ENCODE results near the gene PRSS36.
"Not testable (repeated sequence)": the region's sequence is repeated elsewhere in the genome, so short reads cannot be mapped to it uniquely, and the experiment has no call there.

Gene PRSS36

DNA sequence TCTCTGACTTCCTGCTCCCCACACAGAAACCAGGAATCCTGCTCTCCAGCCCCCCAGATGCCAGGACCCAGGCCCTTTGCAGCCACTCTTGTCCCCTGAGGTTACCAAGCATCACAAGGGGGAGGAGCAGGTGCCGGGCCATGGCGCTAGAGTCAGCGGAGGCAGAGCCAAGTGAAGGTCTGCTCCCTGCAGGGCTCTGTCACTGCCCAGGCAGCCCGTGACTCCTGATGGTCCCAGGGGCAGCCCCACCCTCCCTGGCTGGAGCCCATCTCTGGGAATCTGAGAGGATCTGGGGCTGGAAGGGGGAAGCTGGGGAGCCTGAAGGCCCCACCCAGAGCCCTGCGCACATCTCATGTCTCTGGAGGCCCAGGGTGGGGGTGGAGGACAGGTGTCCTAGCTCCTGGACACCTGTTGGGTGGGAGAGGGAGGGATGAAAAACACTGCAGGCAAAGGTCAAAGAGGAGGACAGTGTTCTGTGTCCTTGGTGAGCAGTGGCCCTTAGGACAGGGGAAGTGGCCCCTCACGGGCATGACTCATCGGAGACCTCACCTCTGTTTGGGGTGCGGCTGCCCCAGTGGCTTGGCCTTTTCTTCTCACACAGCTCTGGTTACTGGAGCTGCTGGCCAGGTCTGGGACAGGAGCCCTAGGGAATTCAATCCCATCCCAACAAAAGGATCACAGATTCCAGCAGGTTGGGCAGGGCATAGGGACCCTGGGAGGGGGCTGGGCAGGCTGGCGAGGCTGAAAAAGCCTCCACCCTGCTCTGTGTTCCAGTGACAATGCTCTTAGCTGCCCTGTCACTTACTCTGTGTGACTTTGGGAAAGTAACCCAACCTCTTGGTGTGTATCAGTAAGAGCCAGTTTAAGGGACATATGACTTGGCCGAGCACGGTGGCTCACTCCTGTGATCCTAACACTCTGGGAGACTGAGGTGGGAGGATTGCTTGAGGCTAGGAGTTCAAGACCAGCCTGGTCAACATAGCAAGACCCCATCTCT, at the start of gene PRSS36:
TSS of gene PRSS36 (minus strand) at position 173 of the 997 bp plus-strand sequence. CDS start at position 142, 31 bp downstream.
- DNase-seq = no peak

DNA sequence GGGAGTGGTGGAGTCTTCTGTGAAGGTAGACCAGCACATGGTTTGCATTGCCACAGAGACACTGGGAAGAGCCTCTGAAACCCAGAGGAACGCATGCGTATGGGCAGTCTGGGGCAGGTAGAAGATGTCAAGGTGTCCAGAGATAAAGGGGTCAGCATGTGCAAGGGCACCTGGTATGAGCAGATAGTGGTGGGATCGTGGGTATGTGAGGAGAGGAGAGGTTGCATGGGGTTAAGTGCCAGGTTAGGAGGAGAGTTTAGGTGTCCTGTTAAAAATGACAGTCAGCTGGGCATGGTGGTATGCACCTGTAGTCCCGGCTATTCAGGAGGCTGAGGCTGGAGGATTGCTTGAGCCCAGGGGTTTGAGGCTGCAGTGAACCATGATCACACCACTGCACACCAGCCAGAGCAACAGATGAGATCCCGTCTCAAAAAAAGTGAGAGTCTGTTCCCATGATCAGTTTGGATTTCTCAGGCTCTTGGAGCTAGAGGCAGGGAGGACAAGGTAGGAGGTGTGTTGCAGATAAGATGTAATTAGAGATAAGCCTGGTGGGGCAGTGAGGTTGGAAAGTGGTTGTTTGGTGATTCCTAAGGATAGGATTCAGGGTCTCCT, 49.7 kb upstream of the PRSS36 start:
- DNase-seq = no peak

DNA sequence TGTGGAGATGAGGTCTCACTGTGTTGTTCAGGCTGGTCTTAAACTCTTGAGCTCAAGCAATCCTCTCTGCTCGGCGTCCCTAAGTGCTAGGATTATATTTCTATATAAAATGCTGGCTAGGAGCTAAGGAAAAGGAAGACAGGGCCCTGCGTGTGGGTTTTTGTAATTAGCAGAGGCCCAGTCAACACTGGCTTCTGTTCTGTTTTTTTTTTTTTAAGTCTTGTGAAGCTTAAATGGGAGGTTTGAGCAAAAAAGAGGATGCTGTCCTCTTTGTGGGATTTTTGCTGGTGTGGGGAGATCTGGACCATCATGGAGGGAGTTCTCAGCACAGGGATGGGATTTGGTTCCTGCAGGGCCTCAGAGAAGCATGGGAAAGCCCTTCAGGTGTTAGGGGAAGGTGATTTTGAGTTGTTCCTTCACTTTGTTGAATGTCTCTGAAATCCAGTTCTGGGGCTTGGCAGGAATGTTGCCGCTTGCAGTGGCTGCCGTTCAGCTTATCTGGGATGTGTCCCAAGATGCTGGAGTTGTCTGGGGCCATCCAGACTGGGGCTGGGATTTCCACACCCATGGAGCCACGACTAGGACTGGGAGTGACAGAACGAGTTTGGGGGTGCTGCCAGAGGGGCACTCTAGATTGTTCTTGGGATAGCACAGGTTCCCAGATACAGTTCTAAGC, 48.5 kb upstream of the PRSS36 start:
- DNase-seq = no peak

DNA sequence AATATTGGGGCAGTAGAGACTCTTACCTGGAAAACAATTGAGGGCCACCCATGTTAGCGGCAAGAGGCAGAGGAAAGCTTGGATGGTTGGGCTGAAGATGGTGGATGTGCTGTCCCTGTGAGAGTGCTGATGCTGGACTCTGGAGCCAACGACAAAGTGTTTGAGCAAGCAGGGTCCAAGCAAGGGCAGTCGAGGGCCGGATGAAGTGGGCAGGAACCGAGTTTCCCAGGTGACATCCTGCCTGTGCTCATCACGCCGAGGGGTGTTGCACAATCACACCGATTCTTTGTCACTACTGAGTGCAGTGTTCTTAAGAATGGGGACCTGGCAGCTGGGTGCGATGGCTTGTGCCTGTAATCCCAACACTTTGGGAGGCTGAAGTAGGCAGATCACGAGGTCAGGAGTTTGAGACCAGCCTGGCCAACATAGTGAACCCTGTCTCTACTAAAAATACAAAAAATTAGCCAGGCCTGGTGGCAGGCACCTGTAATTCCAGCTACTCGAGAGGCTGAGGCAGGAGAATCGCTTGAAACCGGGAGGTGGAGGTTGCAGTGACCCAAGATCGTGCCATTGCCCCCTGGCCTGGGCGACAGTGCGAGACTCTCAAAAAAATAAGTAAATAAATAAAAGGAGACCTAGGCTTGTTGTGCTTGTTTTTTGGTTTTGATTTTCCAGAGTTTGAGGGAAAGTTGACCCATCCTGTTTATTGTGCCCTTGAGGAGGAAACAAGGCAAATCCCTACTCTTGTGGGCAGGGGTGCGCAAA, 46.6 kb upstream of the PRSS36 start:
- DNase-seq = no peak

DNA sequence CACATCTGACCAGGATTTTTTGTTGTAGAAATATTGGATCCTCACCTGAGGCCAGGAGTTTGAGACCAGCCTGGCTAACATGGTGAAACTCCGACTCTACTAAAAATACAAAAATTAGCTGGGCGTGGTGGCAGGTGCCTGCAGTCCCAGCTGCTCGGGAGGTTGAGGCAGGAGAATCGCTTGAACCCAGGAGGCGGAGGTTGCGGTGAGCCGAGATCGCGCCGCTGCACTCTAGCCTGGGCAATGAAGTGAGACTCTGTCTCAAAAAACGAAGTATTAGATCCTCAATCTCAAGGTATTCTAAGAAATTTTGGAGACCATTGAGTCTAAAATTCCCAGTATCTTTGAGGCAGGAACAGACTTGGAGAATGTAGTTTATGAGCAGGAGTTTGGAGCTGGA, 46.0 kb upstream of the PRSS36 start:
- not testable (repeated sequence) for DNase-seq

DNA sequence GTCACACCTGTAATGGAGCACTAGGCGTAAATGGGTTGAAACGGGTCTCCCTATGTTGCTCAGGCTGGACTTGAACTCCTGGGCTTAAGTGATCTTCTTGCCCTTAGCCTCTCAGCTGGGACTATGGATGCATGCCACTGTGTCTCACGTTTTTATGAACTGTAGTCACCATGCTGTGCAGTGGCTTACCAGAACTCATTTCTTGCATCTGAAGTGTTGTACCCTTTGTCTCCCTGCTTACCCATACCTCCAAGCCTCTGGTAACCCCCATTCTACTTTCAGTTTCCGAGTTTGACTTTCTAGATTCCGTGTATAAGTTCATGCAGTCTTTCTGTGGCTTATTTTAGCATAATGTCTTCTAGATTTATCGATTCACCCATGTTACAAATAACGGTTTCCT, 45.0 kb upstream of the PRSS36 start:
- no peak for DNase-seq

DNA sequence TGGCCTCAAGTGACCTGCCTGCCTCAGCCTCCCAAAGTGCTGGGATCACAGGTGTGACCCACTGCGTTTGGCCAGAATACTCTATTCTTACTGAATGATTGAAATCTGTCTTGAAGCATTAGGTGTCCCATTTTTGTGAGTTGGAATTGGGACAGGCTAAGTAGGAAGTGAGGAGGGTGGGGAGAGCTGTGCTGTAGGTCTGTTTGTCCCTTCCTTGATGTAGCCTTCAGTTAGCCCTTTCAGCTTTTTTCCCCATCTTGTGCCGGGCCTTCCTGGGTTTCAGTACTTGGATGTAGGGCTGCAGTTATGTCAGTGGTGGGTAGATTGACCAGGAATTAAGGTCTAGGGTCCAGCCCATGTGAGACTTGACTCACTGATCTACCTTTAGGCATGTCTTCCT, 44.0 kb upstream of the PRSS36 start:
- no peak for DNase-seq

DNA sequence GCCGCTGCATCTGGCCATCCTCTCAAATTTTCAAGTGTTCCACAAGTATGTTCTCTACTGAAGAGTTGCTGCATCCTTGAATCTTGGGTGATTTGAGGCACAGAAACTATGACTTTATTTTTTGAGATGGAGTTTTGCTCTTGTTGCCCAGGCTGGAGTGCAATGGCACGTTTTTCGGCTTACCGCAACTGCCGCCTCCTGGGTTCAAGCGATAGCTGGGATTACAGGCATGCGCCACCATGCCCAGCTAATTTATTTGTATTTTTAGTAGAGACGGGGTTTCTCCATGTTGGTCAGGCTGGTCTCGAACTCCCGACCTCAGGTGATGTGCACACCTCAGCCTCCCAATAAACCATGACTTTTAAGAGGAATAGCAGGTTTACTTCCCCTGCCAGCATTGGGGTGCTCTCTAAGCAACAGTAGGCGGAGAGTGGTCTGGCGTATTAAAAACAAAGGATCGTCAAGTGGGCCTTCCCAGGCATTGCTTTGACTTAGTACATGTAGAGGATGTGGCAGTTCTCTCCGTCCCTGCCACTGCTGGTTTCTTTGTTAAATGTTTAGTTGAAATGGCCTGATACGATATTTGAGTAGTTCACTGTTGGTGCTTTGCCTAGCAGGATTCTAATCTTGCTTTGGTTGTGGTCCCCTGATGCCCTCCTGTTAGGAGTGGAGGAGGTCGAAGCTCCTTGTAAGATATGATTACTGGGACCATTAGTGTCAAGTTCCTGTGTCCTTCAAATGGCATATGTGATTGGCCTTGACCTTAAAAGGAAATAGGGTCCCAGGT, 43.2 kb upstream of the PRSS36 start:
- DNase-seq = no peak

DNA sequence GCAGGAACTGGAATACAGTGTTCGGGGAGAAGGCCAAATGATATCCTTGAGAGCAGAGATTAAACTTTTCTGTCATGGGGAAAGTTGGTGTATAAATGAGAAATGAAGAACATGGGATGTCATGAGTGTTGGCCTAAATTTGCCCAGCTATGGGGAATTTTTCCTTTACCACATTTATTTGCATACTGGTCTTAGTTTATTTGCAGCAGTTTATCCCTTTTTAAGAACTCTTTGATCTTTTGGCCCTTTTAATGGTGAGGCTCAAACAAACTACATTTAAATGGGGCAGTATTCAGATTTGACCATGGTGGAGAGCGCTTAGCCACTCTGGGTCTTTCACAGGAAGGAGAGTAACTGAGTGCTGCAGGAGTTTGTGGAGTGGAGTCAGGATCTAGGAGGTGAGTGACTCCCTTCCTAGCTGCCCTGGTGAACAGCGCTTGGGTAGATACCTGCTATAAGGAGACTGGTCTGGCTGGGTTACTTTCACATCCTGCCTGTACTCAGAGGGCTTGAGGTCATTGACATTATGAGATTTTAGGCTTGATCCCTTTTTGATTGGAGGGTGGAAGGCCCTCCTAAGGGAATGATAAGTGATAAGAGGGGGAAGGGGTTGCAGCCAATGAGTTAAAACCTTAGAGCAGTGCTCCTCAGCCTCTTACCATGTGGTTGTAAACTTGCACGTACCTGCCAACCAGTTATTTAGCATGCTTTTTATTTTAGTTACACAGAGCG, 42.0 kb upstream of the PRSS36 start:
- no peak for DNase-seq

DNA sequence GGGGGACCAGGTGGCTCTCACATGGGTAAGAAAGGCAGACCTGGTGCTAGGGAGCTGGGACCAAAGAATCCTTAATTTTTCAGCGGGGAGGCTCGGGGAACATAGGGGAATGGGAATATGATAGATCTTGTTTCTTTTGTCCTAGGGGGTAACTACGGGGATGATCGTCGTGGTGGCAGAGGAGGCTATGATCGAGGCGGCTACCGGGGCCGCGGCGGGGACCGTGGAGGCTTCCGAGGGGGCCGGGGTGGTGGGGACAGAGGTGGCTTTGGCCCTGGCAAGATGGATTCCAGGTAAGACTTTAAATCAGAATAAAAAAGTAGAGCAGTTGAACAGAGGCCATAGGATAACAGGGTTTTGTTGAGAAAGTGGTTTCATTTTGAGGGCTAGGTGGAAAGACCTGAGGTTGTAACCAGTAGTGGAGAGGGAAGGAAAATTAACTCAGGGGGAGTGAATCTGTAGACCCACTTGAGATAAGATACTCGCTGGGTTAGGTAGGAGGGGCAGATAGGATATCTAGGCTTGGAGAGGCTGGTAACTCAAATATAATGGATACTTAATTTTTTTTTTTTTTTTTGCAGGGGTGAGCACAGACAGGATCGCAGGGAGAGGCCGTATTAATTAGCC, 41.1 kb upstream of the PRSS36 start:
- no peak for DNase-seq

DNA sequence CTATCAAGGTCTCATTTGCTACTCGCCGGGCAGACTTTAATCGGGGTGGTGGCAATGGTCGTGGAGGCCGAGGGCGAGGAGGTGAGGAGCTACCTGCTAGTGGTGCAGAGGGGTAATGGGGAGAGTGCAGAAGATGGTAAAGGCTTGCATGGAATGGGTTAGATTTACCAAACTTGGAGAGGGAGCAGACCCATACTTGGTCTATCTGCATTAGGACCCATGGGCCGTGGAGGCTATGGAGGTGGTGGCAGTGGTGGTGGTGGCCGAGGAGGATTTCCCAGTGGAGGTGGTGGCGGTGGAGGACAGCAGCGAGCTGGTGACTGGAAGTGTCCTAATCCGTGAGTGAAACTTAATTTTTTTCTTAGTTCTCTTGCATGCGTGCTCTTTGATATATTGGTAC, 40.2 kb upstream of the PRSS36 start:
- DNase-seq = no peak

DNA sequence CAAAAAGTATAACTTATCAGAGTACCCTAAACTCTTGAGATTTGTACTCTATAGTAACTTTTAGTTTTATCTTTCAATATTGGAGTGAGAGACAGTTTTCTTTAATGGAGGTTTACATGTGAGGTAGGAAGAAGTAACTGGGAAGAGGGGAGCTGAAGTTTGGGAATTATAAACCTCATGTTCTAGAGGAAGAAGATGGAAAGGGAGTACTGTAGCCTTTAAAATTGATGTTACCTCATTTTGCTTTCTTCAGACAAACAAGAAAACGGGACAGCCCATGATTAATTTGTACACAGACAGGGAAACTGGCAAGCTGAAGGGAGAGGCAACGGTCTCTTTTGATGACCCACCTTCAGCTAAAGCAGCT, 39.5 kb upstream of the PRSS36 start:
- no peak for DNase-seq

DNA sequence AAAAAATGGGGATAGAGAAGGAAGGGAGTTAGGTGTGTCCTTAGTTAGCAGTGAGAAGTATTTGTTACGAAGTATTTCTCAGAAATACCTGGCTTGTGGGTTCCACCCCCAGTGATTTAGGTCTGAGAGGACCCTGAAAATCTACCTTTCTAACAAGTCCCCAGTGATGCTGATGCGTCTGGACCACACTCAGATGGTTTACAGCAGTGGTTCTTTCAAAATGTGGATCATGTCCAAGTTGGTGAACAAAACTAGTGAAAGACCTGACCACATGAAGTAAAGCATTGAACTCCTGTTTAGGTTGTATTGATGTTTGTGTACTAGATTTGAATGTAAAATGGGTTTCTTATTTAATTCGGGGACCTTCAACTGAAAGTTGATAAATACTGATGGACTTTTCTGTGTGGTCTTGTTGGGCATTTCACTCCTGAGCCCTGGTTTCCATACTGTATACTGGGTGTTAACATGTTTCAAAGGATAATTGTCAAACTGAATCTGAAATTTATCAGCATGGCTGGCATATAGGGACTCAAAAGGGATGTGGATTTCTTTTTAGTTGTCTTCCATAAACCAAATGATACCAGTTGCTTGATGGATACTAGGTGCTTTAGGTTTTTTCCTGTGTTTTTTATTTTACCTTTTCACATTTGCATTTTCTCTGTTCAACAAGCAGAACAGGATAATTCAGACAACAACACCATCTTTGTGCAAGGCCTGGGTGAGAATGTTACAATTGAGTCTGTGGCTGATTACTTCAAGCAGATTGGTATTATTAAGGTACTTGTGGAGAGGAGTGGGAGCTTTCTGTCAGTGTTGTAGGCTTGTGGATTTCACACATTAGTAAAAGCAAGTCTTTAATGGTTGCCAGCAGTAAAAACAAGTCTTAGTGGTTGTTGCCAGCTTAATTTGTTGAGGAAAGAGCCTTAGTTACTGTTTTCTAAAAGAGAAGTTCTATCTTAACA, 38.9 kb upstream of the PRSS36 start:
- no peak for DNase-seq

DNA sequence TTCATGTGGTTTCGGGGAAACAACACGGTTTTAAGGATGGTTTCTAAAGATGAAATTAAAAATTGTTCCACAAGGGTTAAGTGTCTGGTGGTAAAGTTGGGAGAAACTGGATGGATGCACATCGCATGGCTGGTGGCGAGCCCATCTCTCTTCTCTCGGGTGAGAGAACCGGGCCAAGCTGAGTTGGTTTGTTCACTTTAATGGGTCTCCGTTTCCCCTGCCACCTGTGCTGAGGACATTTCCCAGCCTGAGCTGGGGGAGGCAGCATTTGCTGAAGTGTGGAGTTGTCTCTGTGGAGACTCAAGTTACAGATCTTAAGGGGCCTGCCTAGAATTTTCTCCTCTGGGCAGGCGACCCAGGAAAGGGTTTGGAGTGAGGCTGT, 37.9 kb upstream of the PRSS36 start:
- no peak for DNase-seq

DNA sequence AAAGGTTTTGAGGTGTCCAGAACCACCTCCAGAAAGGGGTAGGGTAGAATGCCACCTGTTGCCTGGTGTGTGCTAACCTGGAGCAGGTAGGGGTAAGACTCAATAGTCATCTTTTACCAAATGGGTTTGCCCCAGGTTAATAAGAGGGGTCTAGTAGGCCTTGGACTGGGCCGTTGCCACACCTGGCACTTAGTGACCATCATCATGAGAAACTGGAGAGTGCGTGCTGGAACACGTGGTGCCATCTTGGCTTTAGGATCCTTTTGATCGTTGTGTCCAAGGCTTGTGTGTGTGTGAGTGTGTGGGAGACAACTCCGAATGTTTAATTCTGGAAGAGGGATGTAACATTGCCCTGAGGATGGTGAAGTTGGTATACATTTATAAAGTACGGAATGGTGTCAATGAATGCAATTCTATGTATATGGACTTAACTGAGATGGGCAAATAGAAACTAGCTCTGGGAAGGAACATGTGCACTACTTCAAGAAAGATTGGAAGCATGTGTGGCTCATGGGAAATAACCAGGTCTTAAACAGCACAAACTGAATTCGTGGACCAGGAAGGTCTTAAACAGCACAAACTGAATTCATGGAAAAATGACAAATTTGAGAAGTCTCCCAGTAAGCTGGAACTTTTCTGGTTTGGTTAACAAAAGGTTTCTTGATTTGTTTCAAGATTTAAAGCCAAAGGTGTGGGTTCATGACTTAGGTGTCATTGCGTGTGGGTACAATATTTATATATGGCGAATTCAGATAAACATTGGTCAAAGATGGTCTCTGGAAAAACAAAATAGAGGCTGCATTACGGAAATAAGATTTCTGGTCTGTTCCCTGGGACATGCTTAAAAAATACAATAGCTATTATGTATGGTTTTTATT, 37.3 kb upstream of the PRSS36 start:
- DNase-seq = no peak

DNA sequence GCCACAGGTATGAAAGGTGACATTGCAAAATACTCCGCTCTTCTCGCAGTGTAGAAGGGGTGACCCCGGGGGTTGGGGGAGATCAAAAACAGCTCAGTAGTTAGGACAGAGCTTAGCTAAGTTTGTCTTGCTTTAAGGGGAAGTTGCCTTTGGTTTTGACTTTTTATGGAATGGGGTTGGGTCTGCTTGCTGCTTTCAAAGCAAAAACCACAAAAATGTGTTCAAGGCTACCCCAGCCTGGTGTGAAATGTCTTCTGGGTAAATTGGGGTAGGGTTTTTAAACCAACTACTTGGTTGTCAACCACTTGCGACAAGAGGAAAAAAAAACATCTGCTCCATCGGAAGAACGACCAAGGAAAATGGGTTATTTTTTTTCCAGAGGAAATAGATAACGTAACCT, 36.3 kb upstream of the PRSS36 start:
- DNase-seq = no peak

DNA sequence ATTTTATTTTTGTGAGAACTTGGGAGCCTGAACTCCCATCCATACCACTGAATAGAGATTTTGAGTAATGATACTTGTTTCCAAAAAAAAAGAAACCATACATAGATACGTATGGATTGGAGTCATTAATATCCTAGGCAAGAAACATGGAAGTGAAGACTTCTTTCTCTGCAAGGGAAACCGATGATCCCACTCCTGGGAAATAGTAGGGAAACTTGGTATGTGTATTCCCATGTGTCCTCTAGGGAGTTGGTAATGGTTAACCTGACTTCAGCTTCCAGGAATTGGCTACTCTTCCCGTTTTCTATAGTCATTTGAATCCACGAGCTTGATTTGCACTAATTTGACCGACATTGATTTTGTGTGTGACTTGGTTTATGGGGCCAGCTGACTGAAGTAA, 35.5 kb upstream of the PRSS36 start:
- no peak for DNase-seq

DNA sequence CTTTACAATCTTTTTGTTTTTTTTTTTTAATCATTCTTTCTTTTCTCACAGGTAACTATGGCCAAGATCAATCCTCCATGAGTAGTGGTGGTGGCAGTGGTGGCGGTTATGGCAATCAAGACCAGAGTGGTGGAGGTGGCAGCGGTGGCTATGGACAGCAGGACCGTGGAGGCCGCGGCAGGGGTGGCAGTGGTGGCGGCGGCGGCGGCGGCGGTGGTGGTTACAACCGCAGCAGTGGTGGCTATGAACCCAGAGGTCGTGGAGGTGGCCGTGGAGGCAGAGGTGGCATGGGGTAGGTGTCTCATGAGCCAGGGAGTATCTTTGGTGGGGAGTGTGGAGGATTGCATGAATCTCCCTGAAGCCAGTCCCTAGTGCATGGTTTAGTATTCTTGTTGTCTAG, 35.0 kb upstream of the PRSS36 start:
- no peak for DNase-seq

Data from AML-193 (cell line).